Measurements from ENCODE around the gene PRM2. TPM values are rescaled to one million over a fixed set of nuclear protein-coding genes. Genes with fewer than 3 reads are reported as not detected.

Gene PRM2
- polyA plus RNA-seq, 1 of the 3 experiments (the other 2 are of a cell fraction): not detected

DNA sequence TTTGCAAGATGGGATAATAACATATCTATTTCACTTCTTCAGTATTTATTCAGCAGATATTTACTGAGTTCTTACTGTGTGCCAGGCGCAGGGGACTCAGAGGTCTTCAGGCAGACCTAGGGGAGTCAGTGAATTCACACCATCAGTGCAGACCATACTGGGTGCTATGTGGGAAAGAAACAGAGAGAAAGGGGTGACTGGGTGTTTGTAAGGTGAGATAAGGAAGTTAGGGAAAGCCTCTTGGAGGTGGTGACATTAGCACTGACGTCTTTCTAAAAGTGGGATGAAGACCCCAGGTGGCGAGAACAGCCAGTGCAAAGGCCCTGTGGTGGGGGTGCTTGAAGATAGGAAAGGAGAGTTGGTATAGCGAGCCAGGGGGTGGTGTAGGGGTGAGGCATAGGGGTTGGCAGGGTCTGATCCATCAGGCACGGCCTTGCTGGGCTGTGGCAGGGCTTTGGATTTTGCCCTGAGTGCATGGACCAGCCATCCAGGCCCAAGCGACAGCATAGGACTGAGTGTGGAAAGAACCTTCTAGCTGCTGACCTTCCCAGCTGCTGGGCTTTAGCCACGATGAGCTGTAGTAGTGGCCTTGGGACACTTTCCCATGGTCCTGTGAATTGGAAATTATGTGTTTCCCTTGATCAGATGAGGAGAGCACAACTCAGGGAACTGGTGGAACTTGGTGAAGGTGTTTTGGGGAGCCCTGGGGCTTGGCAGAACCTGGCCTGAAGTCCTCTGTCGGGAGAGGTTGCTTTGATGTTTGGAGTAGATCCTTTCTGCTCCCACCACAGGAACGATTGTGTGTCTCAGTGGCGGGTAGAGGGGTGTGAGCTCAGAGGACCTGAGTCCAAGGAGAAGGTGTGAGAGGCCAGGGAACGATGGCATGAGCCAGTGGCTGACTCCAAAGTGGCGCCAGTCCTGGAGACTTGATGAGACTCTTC lies 16.4 kb downstream of the PRM2 start:
- Histone ChIP-seq H3K36me3 (replicated peaks in 1 of 2; ENCODE audit: control insufficient read depth in 1 of 2, insufficient read depth in 2 of 2, low read length in 1 of 2) (no peaks in the 10 kb centered on the region), H3F3A (replicated peaks; ENCODE audit: insufficient read depth) (peaks cover 4% of the 10 kb centered on the region), H3K79me2 (ENCODE audit: insufficient read depth) (peaks cover 7% of the 10 kb centered on the region; the same call in 1 of the 2 replicates), H3K4me2 (no peak overlapping the region), H4K20me1 (ENCODE audit: insufficient read depth) (peaks cover 6% of the 10 kb centered on the region), H3K9ac (no peak overlapping the region), H3K27ac (ENCODE audit: low read depth in 2 of 2, low read length in 1 of 2) (no peak overlapping the region), H3K27me3 (ENCODE audit: insufficient read depth) (no peaks in the 10 kb centered on the region), H3K4me3 (ENCODE audit: low read depth in 2 of 2, low read length in 1 of 2) (no peak overlapping the region), H3K9me2 (no peaks in the 10 kb centered on the region), H3K9me3 (no peaks in the 10 kb centered on the region), H3K4me1 (ENCODE audit: control insufficient read depth in 1 of 2, insufficient read depth in 2 of 2, low read depth in 1 of 2, low read length in 1 of 2) (peaks cover 0 to 21% of the 10 kb centered on the region in 2 experiments; a peak in 1 of 4 replicates), H2AFZ (ENCODE audit: low read depth) (no peak overlapping the region)
- DNase-seq: no peak
- ChIA-PET POLR2A (interaction anchor here (0.6 to 1.3 kb wide), 4 partner anchors 38 to 309 kb away, joined by 3 to 4 read pairs (median 3); no protein-coding TSS in a partner anchor), CTCF (interaction anchor here (1.0 to 14.4 kb wide), 6 partner anchors 37 to 306 kb away, joined by 3 to 318 read pairs (median 5); no protein-coding TSS in a partner anchor)
- 87% methylated on average over 12 of the region's 12 CpGs for WGBS (ENCODE audit: low lambda C conversion rate)
- no peak for TF ChIP-seq FOSL2 (IDR thresholded peaks at IDR 0.05; ENCODE audit: borderline replicate concordance, low read depth)
- TF ChIP-seq FOXM1 (IDR thresholded peaks at IDR 0.05; ENCODE audit: low read depth): no peak
- TF ChIP-seq, protein P1, sequence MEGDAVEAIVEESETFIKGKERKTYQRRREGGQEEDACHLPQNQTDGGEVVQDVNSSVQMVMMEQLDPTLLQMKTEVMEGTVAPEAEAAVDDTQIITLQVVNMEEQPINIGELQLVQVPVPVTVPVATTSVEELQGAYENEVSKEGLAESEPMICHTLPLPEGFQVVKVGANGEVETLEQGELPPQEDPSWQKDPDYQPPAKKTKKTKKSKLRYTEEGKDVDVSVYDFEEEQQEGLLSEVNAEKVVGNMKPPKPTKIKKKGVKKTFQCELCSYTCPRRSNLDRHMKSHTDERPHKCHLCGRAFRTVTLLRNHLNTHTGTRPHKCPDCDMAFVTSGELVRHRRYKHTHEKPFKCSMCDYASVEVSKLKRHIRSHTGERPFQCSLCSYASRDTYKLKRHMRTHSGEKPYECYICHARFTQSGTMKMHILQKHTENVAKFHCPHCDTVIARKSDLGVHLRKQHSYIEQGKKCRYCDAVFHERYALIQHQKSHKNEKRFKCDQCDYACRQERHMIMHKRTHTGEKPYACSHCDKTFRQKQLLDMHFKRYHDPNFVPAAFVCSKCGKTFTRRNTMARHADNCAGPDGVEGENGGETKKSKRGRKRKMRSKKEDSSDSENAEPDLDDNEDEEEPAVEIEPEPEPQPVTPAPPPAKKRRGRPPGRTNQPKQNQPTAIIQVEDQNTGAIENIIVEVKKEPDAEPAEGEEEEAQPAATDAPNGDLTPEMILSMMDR (IDR thresholded peaks at IDR 0.05): no peak
- TF ChIP-seq YY1 (IDR thresholded peaks at IDR 0.05; ENCODE audit: low read depth): no peak
- TF ChIP-seq GATA2 (CRISPR knock-in tag; IDR thresholded peaks at IDR 0.05): no peak
- no peak for TF ChIP-seq NRF1 (IDR thresholded peaks at IDR 0.05; ENCODE audit: low read depth, low read length)
- TF ChIP-seq, protein P2, sequence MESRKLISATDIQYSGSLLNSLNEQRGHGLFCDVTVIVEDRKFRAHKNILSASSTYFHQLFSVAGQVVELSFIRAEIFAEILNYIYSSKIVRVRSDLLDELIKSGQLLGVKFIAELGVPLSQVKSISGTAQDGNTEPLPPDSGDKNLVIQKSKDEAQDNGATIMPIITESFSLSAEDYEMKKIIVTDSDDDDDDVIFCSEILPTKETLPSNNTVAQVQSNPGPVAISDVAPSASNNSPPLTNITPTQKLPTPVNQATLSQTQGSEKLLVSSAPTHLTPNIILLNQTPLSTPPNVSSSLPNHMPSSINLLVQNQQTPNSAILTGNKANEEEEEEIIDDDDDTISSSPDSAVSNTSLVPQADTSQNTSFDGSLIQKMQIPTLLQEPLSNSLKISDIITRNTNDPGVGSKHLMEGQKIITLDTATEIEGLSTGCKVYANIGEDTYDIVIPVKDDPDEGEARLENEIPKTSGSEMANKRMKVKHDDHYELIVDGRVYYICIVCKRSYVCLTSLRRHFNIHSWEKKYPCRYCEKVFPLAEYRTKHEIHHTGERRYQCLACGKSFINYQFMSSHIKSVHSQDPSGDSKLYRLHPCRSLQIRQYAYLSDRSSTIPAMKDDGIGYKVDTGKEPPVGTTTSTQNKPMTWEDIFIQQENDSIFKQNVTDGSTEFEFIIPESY (IDR thresholded peaks at IDR 0.05; ENCODE audit: borderline replicate concordance, low read depth): no peak
- TF ChIP-seq, protein P3, sequence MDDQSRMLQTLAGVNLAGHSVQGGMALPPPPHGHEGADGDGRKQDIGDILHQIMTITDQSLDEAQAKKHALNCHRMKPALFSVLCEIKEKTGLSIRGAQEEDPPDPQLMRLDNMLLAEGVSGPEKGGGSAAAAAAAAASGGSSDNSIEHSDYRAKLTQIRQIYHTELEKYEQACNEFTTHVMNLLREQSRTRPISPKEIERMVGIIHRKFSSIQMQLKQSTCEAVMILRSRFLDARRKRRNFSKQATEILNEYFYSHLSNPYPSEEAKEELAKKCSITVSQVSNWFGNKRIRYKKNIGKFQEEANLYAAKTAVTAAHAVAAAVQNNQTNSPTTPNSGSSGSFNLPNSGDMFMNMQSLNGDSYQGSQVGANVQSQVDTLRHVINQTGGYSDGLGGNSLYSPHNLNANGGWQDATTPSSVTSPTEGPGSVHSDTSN (IDR thresholded peaks at IDR 0.05): no peak
- TF ChIP-seq, protein P4, sequence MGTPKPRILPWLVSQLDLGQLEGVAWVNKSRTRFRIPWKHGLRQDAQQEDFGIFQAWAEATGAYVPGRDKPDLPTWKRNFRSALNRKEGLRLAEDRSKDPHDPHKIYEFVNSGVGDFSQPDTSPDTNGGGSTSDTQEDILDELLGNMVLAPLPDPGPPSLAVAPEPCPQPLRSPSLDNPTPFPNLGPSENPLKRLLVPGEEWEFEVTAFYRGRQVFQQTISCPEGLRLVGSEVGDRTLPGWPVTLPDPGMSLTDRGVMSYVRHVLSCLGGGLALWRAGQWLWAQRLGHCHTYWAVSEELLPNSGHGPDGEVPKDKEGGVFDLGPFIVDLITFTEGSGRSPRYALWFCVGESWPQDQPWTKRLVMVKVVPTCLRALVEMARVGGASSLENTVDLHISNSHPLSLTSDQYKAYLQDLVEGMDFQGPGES (IDR thresholded peaks at IDR 0.05; ENCODE audit: low read depth, low read length): no peak
- no peak for TF ChIP-seq MEF2A (IDR thresholded peaks at IDR 0.05; ENCODE audit: borderline replicate concordance, low read depth)
- TF ChIP-seq SMC3 (IDR thresholded peaks at IDR 0.05; ENCODE audit: low read depth, low read length): no peak
- TF ChIP-seq, protein P5, sequence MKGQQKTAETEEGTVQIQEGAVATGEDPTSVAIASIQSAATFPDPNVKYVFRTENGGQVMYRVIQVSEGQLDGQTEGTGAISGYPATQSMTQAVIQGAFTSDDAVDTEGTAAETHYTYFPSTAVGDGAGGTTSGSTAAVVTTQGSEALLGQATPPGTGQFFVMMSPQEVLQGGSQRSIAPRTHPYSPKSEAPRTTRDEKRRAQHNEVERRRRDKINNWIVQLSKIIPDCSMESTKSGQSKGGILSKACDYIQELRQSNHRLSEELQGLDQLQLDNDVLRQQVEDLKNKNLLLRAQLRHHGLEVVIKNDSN (IDR thresholded peaks at IDR 0.05; ENCODE audit: borderline replicate concordance, low read depth): no peak
- no peak for TF ChIP-seq MXI1 (IDR thresholded peaks at IDR 0.05; ENCODE audit: low read depth, low read length)
- no peak for TF ChIP-seq FOXJ3 (CRISPR knock-in tag; IDR thresholded peaks at IDR 0.05)
- TF ChIP-seq EZH2phosphoT487 (IDR thresholded peaks at IDR 0.05; ENCODE audit: borderline replicate concordance, low read depth): no peak
- no peak for TF ChIP-seq EP300 (IDR thresholded peaks at IDR 0.05; ENCODE audit: borderline replicate concordance in 1 of 2, low read depth in 1 of 2, low read length in 1 of 2)
- TF ChIP-seq, protein P6, sequence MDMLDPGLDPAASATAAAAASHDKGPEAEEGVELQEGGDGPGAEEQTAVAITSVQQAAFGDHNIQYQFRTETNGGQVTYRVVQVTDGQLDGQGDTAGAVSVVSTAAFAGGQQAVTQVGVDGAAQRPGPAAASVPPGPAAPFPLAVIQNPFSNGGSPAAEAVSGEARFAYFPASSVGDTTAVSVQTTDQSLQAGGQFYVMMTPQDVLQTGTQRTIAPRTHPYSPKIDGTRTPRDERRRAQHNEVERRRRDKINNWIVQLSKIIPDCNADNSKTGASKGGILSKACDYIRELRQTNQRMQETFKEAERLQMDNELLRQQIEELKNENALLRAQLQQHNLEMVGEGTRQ (IDR thresholded peaks at IDR 0.05; ENCODE audit: borderline replicate concordance, low read depth, low read length): no peak
- TF ChIP-seq TAF1 (IDR thresholded peaks at IDR 0.05; ENCODE audit: borderline replicate concordance, low read depth, low read length): no peak

All from SK-N-SH (cell line).